ENCODE results near the gene CNTLN. TPM values are rescaled to one million over a fixed set of nuclear protein-coding genes. Genes with fewer than 3 reads are reported as not detected.
"Not testable (repeated sequence)": the region's sequence is repeated elsewhere in the genome, so short reads cannot be mapped to it uniquely, and the experiment has no call there.

The CNTLN gene
- total and polyA plus RNA-seq, 2 experiments from 2014 or later, result 2.9 to 4.3 TPM

DNA sequence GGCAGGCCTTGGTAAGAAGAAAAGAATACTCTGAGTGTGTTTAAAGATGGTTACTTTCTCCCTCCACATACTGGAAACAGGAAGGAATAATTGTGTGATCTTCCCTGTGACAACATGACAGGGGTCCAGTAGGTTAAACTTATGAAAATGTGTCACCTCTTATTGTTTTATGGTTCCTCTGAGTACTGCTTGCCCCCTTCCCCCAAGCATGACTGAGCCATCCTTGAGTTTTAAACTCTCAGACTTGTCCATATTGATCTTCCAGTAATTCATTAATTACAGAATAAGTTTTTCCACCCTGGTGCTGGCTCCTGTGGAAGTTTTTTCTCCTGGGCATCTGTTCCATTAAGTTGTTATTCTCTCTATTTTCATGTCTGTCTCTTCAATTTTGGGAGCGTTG, 95.8 kb downstream of the CNTLN start:
- Histone ChIP-seq H3K4me3 (no peak overlapping the region), H3K27ac (no peak overlapping the region), H3K36me3 (no peaks in the 10 kb centered on the region), H3K9me3 (ENCODE audit: low read depth) (no peaks in the 10 kb centered on the region), H3K4me1 (ENCODE audit: low read depth) (no peaks in the 10 kb centered on the region), H3K27me3 (no peaks in the 10 kb centered on the region)
- no peak for DNase-seq (ENCODE audit: low read depth in 1 of 2, low spot score in 1 of 2)
- TF ChIP-seq, protein P1, sequence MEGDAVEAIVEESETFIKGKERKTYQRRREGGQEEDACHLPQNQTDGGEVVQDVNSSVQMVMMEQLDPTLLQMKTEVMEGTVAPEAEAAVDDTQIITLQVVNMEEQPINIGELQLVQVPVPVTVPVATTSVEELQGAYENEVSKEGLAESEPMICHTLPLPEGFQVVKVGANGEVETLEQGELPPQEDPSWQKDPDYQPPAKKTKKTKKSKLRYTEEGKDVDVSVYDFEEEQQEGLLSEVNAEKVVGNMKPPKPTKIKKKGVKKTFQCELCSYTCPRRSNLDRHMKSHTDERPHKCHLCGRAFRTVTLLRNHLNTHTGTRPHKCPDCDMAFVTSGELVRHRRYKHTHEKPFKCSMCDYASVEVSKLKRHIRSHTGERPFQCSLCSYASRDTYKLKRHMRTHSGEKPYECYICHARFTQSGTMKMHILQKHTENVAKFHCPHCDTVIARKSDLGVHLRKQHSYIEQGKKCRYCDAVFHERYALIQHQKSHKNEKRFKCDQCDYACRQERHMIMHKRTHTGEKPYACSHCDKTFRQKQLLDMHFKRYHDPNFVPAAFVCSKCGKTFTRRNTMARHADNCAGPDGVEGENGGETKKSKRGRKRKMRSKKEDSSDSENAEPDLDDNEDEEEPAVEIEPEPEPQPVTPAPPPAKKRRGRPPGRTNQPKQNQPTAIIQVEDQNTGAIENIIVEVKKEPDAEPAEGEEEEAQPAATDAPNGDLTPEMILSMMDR (IDR thresholded peaks at IDR 0.05; ENCODE audit: low read depth, low read length), result no peak

DNA sequence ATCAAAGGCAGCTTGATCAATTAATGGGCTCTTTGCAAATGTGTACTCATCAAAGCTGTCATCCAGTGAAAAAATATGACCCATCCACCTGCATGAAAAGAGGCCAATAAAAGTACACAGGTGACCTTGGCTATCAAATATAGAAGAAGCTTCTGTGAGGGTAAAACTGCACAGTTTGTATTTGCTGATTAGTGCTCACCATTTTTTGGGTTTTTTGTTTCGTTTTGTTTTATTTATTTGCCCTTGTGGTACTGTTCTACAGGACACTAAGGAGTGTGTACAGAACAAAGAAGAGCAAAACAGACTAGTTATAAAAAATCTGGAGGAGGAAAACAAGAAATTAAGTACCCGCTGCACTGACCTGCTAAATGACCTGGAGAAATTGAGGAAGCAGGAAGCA, 101.3 kb downstream of the CNTLN start:
- TF ChIP-seq, protein P1 (IDR thresholded peaks at IDR 0.05; ENCODE audit: low read depth, low read length), result no peak
- Histone ChIP-seq H3K4me1 (ENCODE audit: low read depth) (no peaks in the 10 kb centered on the region), H3K27me3 (no peaks in the 10 kb centered on the region), H3K4me3 (no peak overlapping the region), H3K36me3 (no peaks in the 10 kb centered on the region), H3K9me3 (ENCODE audit: low read depth) (no peaks in the 10 kb centered on the region), H3K27ac (no peak overlapping the region)
- no peak for DNase-seq (ENCODE audit: low read depth in 1 of 2, low spot score in 1 of 2)

DNA sequence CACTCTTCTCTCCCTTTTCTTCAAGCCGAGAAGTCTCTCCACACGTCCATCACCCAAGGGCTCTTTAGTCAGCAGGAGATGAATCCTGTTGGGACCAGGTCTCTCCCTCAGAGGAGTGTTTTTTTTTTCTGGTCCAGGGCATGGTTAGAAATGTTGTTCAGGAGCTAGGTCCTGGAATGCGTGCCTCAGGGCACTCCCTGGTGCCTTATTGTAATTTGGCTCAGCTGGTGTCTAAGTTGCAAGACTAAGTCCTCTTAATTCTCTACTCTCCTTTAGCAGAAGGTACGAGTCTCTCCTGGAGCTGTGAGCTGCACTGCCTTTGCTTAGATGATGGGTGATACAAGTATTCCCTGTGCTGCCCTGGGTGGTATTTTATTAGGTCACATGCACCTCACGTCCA, 111.9 kb downstream of the CNTLN start:
- Histone ChIP-seq H3K4me1 (ENCODE audit: low read depth) (no peaks in the 10 kb centered on the region), H3K4me3 (no peak overlapping the region), H3K36me3 (no peaks in the 10 kb centered on the region), H3K27ac (no peak overlapping the region), H3K9me3 (ENCODE audit: low read depth) (no peaks in the 10 kb centered on the region), H3K27me3 (no peaks in the 10 kb centered on the region)
- TF ChIP-seq, protein P1 (IDR thresholded peaks at IDR 0.05; ENCODE audit: low read depth, low read length), result no peak
- no peak for DNase-seq (ENCODE audit: low read depth in 1 of 2, low spot score in 1 of 2)

DNA sequence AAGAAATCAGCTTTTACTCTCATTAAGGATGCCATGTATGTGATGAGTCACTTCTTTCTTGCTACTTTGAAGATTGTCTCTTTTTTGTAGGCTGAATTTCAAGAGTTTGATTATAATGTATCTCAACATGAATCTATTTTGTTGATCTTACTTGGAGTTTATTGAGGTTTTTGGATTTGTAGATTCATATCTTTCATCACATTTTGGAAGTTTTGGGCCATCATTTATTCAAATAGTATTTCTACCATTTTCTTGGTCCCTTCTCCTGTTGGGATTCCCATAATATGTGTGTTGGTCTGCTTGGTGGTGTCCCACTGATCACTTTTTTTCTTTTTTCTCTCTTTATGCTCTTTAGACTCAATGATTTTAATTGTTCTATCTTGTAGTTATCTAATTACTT, 116.3 kb downstream of the CNTLN start:
- no peak overlapping the region for H3K27ac ChIP-seq
- H3K4me1 ChIP-seq (ENCODE audit: low read depth), result no peaks in the 10 kb centered on the region
- no peaks in the 10 kb centered on the region for H3K9me3 ChIP-seq (ENCODE audit: low read depth)
- H3K27me3 ChIP-seq, result no peaks in the 10 kb centered on the region
- no peak overlapping the region for H3K4me3 ChIP-seq
- TF ChIP-seq, protein P1 (IDR thresholded peaks at IDR 0.05; ENCODE audit: low read depth, low read length), result no peak
- H3K36me3 ChIP-seq, result no peaks in the 10 kb centered on the region
- no peak for DNase-seq (ENCODE audit: low read depth in 1 of 2, low spot score in 1 of 2)

DNA sequence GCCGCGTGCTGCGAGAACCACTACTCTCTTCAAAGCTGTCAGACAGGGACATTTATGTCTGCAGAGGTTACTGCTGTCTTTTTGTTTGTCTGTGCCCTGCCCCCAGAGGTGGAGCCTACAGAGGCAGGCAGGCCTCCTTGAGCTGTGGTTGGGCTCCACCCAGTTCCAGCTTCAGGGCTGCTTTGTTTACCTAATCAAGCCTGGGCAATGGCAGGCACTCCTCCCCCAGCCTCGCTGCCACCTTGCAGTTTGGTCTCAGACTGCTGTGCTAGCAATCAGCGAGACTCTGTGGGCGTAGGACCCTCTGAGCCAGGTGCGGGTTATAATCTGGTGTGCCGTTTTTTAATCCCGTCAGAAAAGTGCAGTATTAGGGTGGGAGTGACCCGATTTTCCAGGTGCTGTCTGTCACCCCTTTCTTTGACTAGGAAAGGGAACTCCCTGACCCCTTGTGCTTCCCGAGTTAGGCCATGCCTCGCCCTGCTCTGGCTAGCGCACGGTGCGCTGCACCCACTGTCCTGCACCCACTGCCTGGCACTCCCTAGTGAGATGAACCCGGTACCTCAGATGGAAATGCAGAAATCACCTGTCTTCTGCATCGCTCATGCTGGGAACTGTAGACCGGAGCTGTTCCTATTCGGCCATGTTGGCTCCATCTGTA, 133.8 kb downstream of the CNTLN start:
- DNase-seq (ENCODE audit: low read depth in 1 of 2, low spot score in 1 of 2), result peak in 1 of 2 donors; percentile 2
- H3K4me3 ChIP-seq; H3K27me3 ChIP-seq; H3K9me3 ChIP-seq (ENCODE audit: low read depth); H3K27ac ChIP-seq; H3K4me1 ChIP-seq (ENCODE audit: low read depth); H3K36me3 ChIP-seq: not testable (repeated sequence)

DNA sequence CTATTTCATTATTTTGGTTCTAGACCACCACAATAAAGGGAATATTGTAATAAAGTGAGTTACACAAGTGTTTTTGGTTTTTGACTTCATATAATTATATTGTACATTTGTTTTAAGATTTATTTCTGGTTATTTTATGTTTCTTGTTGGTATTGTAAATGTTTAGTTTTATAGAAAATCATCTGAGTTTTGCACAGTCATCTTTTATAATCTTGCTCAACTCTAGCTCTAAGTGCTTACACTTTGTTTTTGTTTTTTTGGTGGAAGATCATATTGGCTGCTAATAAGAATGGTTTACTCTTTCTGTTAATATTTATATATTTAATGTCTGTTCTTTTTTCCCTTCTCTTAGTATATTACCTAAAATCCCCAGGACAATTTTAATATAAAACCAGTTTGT, 135.0 kb downstream of the CNTLN start:
- TF ChIP-seq, protein P1 (IDR thresholded peaks at IDR 0.05; ENCODE audit: low read depth, low read length), result no peak
- Histone ChIP-seq H3K27me3 (no peaks in the 10 kb centered on the region), H3K4me3 (no peak overlapping the region), H3K27ac (no peak overlapping the region), H3K4me1 (ENCODE audit: low read depth) (no peaks in the 10 kb centered on the region), H3K36me3 (no peaks in the 10 kb centered on the region), H3K9me3 (ENCODE audit: low read depth) (no peaks in the 10 kb centered on the region)
- DNase-seq (ENCODE audit: low read depth in 1 of 2, low spot score in 1 of 2), result no peak

All from cardiac muscle cell (in vitro differentiated cells and primary cell).